Spinal cord (tissue), 10 donors: Measurements from ENCODE around the gene KNCN. TPM values are rescaled to one million over a fixed set of nuclear protein-coding genes. Genes with fewer than 3 reads are reported as not detected.

Experiments used
- DNase-seq, 6 donors: peaks; one replicate each; pipeline versions ENCODE4 v3.0.0 to v3.0.0-alpha.2; 2013 to 2015; ENCODE audit warnings: low spot score in 6 of 6, low read depth in 4 of 6
- H3K27ac ChIP-seq: one replicate; pipeline ENCODE4 v1.5.1; 2013; ENCODE audit warnings: low read depth, low read length, control low read depth
- H3K27me3 ChIP-seq: one replicate; pipeline ENCODE4 v1.6.1; 2013; ENCODE audit warnings: low read length; ENCODE audit not compliant: control insufficient read depth, insufficient read depth
- H3K36me3 ChIP-seq: one replicate; pipeline ENCODE4 v1.6.1; 2013; ENCODE audit warnings: low read length; ENCODE audit not compliant: control insufficient read depth, insufficient read depth
- H3K4me1 ChIP-seq: one replicate; pipeline ENCODE4 v1.6.1; 2013; ENCODE audit warnings: low read length; ENCODE audit not compliant: control insufficient read depth, insufficient read depth
- H3K4me3 ChIP-seq: one replicate; pipeline ENCODE4 v1.5.1; 2013; ENCODE audit warnings: low read depth, low read length, control low read depth
- H3K9me3 ChIP-seq: one replicate; pipeline ENCODE4 v1.6.1; 2013; ENCODE audit warnings: low read length; ENCODE audit not compliant: control insufficient read depth, insufficient read depth
- WGBS: methylation state at CpG from one replicate; pipeline ENCODE4 v1.1.5; 2013; ENCODE audit warnings: missing lambda C conversion rate; ENCODE audit not compliant: insufficient coverage; 5-methylcytosine and 5-hydroxymethylcytosine counted together
- polyA plus RNA-seq, 2 donors: library from polyadenylated mRNA; unstranded; fragments of 120-200 nt; gene quantifications; one replicate each; pipeline ENCODE4 v1.2.1, GENCODE V29; 2013; ENCODE audit not compliant: insufficient read length in 2 of 2
- total RNA-seq, 2 donors: library from RNA; depleted of rRNA in 1 of 2; stranded (reverse); fragments of 120-200 nt in 1 of 2; fragments of >200 nt in 1 of 2; gene quantifications; one replicate each; pipeline versions ENCODE4 v1.2.3 to v1.2.4, GENCODE V29; 2013 to 2014
- donor health status: healthy.

Gene KNCN
- total and polyA plus RNA-seq, 4 donors: 0.17 to 1.9 (median 1.1) TPM

- Histone ChIP-seq H3K27ac (no peak overlapping the region), H3K36me3 (no peaks in the 10 kb centered on the region), H3K4me1 (no peaks in the 10 kb centered on the region), H3K4me3 (no peak overlapping the region), H3K27me3 (peaks cover 60% of the 10 kb centered on the region), H3K9me3 (no peaks in the 10 kb centered on the region)
- 67% methylated on average over 5 of the region's 6 CpGs for WGBS
- DNase-seq: no peak
Observed at GRCh38 chr1:46496505-46496904, 54.9 kb downstream of the KNCN start.

GRCh38 chr1:46495778-46496177 lies 55.7 kb downstream of the KNCN start:
- no peaks in the 10 kb centered on the region for H3K9me3 ChIP-seq
- no peak overlapping the region for H3K27ac ChIP-seq
- peaks cover 66% of the 10 kb centered on the region for H3K27me3 ChIP-seq
- DNase-seq: no peak
- H3K4me1 ChIP-seq: peaks cover 2% of the 10 kb centered on the region
- H3K4me3 ChIP-seq: no peak overlapping the region
- 69% methylated on average over 1 of the region's 2 CpGs for WGBS
- no peaks in the 10 kb centered on the region for H3K36me3 ChIP-seq

Other genes with a start within 250 kb of the KNCN start
- 10 to 100 TPM; 44.6 to 68.9 TPM for gene LRRC41, start 248.0 kb downstream of the KNCN start, total RNA-seq
- 10 to 100 TPM; 71.4 to 76.2 TPM for gene LRRC41, start 248.0 kb downstream of the KNCN start, polyA plus RNA-seq
- 100 to 1,000 TPM; 326 to 364 TPM for gene UQCRH, start 247.9 kb downstream of the KNCN start, total RNA-seq
- gene UQCRH, start 247.9 kb downstream of the KNCN start, polyA plus RNA-seq: 100 to 1,000 TPM; 430 to 449 TPM
- 10 to 100 TPM; 12.2 to 14.3 TPM for gene NSUN4, start 210.8 kb downstream of the KNCN start, total RNA-seq
- 10 to 100 TPM; 13.3 to 17.5 TPM for gene NSUN4, start 210.8 kb downstream of the KNCN start, polyA plus RNA-seq
- 10 to 100 TPM; 14.3 to 19.7 TPM for gene FAAH, start 157.3 kb downstream of the KNCN start, total RNA-seq
- gene FAAH, start 157.3 kb downstream of the KNCN start, polyA plus RNA-seq: 10 to 100 TPM; 34.3 to 43.3 TPM
- under 1 TPM; 0.10 to 0.33 TPM for gene DMBX1, start 61.8 kb downstream of the KNCN start, total RNA-seq
- under 1 TPM; 0.23 to 0.29 TPM for gene DMBX1, start 61.8 kb downstream of the KNCN start, polyA plus RNA-seq
- 10 to 100 TPM; 24.6 to 29.5 TPM for gene MKNK1, start 52.6 kb upstream of the KNCN start, total RNA-seq
- 10 to 100 TPM; 35.1 to 52.2 TPM for gene MKNK1, start 52.6 kb upstream of the KNCN start, polyA plus RNA-seq
- gene MOB3C, start 65.2 kb upstream of the KNCN start, total RNA-seq: 10 to 100 TPM in 1 of 2 donors, 1 to 10 TPM in 1; 9.1 to 18.8 TPM
- gene MOB3C, start 65.2 kb upstream of the KNCN start, polyA plus RNA-seq: 10 to 100 TPM in 1 of 2 donors, 1 to 10 TPM in 1; 8.4 to 10.3 TPM
- 10 to 100 TPM; 59.7 to 78.4 TPM for gene ATPAF1, start 116.7 kb upstream of the KNCN start, total RNA-seq
- gene ATPAF1, start 116.7 kb upstream of the KNCN start, polyA plus RNA-seq: 10 to 100 TPM; 82.5 to 92.4 TPM
- not detected for gene TEX38, start 120.2 kb upstream of the KNCN start, total RNA-seq
- under 1 TPM; 0.41 to 0.45 TPM for gene TEX38, start 120.2 kb upstream of the KNCN start, polyA plus RNA-seq
- gene EFCAB14, start 167.5 kb upstream of the KNCN start, total RNA-seq: 100 to 1,000 TPM in 1 of 2 donors, 10 to 100 TPM in 1; 64.5 to 103 TPM
- gene EFCAB14, start 167.5 kb upstream of the KNCN start, polyA plus RNA-seq: 10 to 100 TPM; 45.5 to 62.2 TPM
- under 1 TPM; 0.59 to 0.66 TPM for gene CYP4B1, start 247.4 kb upstream of the KNCN start, total RNA-seq
- under 1 TPM; 0.33 to 0.46 TPM for gene CYP4B1, start 247.4 kb upstream of the KNCN start, polyA plus RNA-seq